GM19467 (cell line): ENCODE measurements around the gene ELL2.

Experiments
- ATAC-seq: cut with Tn5 transposase; IDR thresholded peaks from one replicate; pipeline ENCODE4 v1.9.1; 2021; ENCODE audit warnings: mild to moderate bottlenecking, moderate library complexity; ENCODE audit not compliant: unreplicated experiment

Gene ELL2

GRCh38 chr5:95956900-95957293 is 4.8 kb downstream of the ELL2 start:
- no peak for ATAC-seq

- no peak for ATAC-seq
Observed at GRCh38 chr5:95956021-95956899, 5.4 kb downstream of the ELL2 start.

GRCh38 chr5:95954716-95955115 is 6.9 kb downstream of the ELL2 start:
- no peak for ATAC-seq

GRCh38 chr5:95953021-95953702 is 8.5 kb downstream of the ELL2 start:
- no peak for ATAC-seq

GRCh38 chr5:95951916-95952315 is 9.7 kb downstream of the ELL2 start:
- no peak for ATAC-seq

GRCh38 chr5:95949810-95950209 is 11.8 kb downstream of the ELL2 start:
- ATAC-seq, result peak; percentile 70

GRCh38 chr5:95948631-95949030 is 13.0 kb downstream of the ELL2 start:
- ATAC-seq, result no peak

GRCh38 chr5:95946451-95946850 is 15.2 kb downstream of the ELL2 start:
- ATAC-seq, result no peak

GRCh38 chr5:95942968-95943367 is 18.7 kb downstream of the ELL2 start:
- no peak for ATAC-seq

GRCh38 chr5:95942414-95942813 is 19.2 kb downstream of the ELL2 start:
- no peak for ATAC-seq

- ATAC-seq, result no peak
Observed at GRCh38 chr5:95941756-95942155, 19.9 kb downstream of the ELL2 start.

- no peak for ATAC-seq
Observed at GRCh38 chr5:95940758-95941682, 20.6 kb downstream of the ELL2 start.

GRCh38 chr5:95939465-95939864 is 22.2 kb downstream of the ELL2 start:
- peak; percentile 48 for ATAC-seq

GRCh38 chr5:95938766-95939165 is 22.9 kb downstream of the ELL2 start:
- ATAC-seq, result no peak

GRCh38 chr5:95938347-95938746 is 23.3 kb downstream of the ELL2 start:
- ATAC-seq, result no peak

- no peak for ATAC-seq
Observed at GRCh38 chr5:95937607-95938152, 24.0 kb downstream of the ELL2 start.

GRCh38 chr5:95936812-95937397 is 24.7 kb downstream of the ELL2 start:
- no peak for ATAC-seq

GRCh38 chr5:95935553-95936100 is 26.0 kb downstream of the ELL2 start:
- no peak for ATAC-seq

- no peak for ATAC-seq
Observed at GRCh38 chr5:95934207-95934804, 27.3 kb downstream of the ELL2 start.

- no peak for ATAC-seq
Observed at GRCh38 chr5:95932941-95933340, 28.7 kb downstream of the ELL2 start.
